COR-L47 (cell line): Measurements from ENCODE around the gene SERTAD2.

ENCODE experiments used
- DNase-seq: peaks from one replicate; lab custom pipeline; 2025; lab: John Stamatoyannopoulos, UW

SERTAD2 gene

GRCh38 chr2:64581777-64582539, 71.8 kb downstream of the SERTAD2 start:
- no peak for DNase-seq
